Gastroesophageal sphincter (tissue), 4 donors: ENCODE measurements around the gene RNF8. TPM values are rescaled to one million over a fixed set of nuclear protein-coding genes. Genes with fewer than 3 reads are reported as not detected.

Experiments
- ATAC-seq: fragments of 150-250 bp; one replicate; pipeline ENCODE4 v1.9.1; 2016; ENCODE audit warnings: mild to moderate bottlenecking, moderate library complexity
- H3K27ac ChIP-seq, 4 donors: fragments of 200-600 bp; sonication (generic) in 3 of 4; 1 replicate in 3 of 4; 2 replicates in 1 of 4; pipeline ENCODE4 v1.5.1; 2016 to 2019
- H3K27me3 ChIP-seq: fragments of 200-600 bp; sonication (generic); one replicate; pipeline ENCODE4 v1.5.1; 2019
- H3K36me3 ChIP-seq, 2 donors: fragments of 200-600 bp; sonication (generic); one replicate each; pipeline ENCODE4 v1.5.1; 2019; ENCODE audit warnings: control low read depth in 1 of 2
- H3K4me1 ChIP-seq, 3 donors: fragments of 200-600 bp; sonication (generic); 1 replicate in 2 of 3; 2 replicates in 1 of 3; pipeline ENCODE4 v1.5.1; 2016 to 2019; ENCODE audit warnings: control low read depth in 2 of 3
- H3K4me3 ChIP-seq, 2 donors: fragments of 200-600 bp; sonication (generic); one replicate each; pipeline ENCODE4 v1.5.1; 2019; ENCODE audit warnings: mild to moderate bottlenecking in 1 of 2, moderate library complexity in 1 of 2
- H3K9me3 ChIP-seq, 3 donors: fragments of 200-600 bp; sonication (generic); one replicate each; pipeline ENCODE4 v1.5.1; 2017 to 2019; ENCODE audit warnings: control low read depth in 2 of 3
- CTCF ChIP-seq, 4 experiments: fragments of 200-600 bp in 2 of 4; fragments of 450-650 bp in 2 of 4; sonication (generic) in 1 of 4; IDR thresholded peaks; one replicate each; pipeline ENCODE4 v1.5.1; 2017 to 2019; ENCODE audit warnings: antibody characterized with exemption in 4 of 4, mild to moderate bottlenecking in 2 of 4, moderate library complexity in 2 of 4
- EP300 ChIP-seq: sonication (generic); formaldehyde crosslinking; IDR thresholded peaks from one replicate; pipeline ENCODE4 v1.6.1; 2017; ENCODE audit warnings: antibody characterized with exemption, mild to moderate bottlenecking
- POLR2A ChIP-seq, 2 donors: fragments of 450-650 bp; IDR thresholded peaks; one replicate each; pipeline ENCODE4 v1.6.1; 2017; ENCODE audit warnings: antibody characterized with exemption in 2 of 2, mild to moderate bottlenecking in 2 of 2, moderate library complexity in 1 of 2
- POLR2AphosphoS5 ChIP-seq: sonication (generic); formaldehyde crosslinking; IDR thresholded peaks from one replicate; pipeline ENCODE4 v1.6.1; 2017; ENCODE audit warnings: antibody characterized with exemption
- WGBS, 2 donors: methylation state at CpG; one replicate each; pipeline ENCODE4 v1.1.5; 2018; ENCODE audit warnings: low coverage in 1 of 2; 5-methylcytosine and 5-hydroxymethylcytosine counted together
- total RNA-seq, 4 donors: library from RNA; depleted of rRNA; stranded (reverse); fragments of >200 nt; gene quantifications; one replicate each; pipeline ENCODE4 v1.1.0, GENCODE V29; 2016

Gene RNF8
- total RNA-seq, 4 donors from 2014 or later = 10.0 to 21.5 (median 16.0) TPM

GRCh38 chr6:37391120-37391519 lies 37.3 kb downstream of the RNF8 start:
- TF ChIP-seq POLR2A (IDR thresholded peaks at IDR 0.05) (no peak), POLR2AphosphoS5 (no peak), EP300 (no peak), CTCF (IDR thresholded peaks at IDR 0.05) (no peak)
- Histone ChIP-seq H3K27me3 (no peaks in the 10 kb centered on the region), H3K4me3 (no peak overlapping the region), H3K27ac (no peak overlapping the region), H3K36me3 (peaks cover 0 to 91% of the 10 kb centered on the region in 2 donors), H3K4me1 (no peaks in the 10 kb centered on the region), H3K9me3 (no peaks in the 10 kb centered on the region)
- WGBS, 2 donors = 33 to 65% methylated on average over 2 of the region's 2 CpGs
- ATAC-seq = no peak

GRCh38 chr6:37392821-37393220 lies 39.0 kb downstream of the RNF8 start:
- Histone ChIP-seq H3K27ac (no peak overlapping the region), H3K9me3 (no peaks in the 10 kb centered on the region), H3K27me3 (no peaks in the 10 kb centered on the region), H3K4me3 (no peak overlapping the region), H3K36me3 (peaks cover 0 to 75% of the 10 kb centered on the region in 2 donors), H3K4me1 (no peaks in the 10 kb centered on the region)
- no peak for ATAC-seq
- WGBS, 2 donors = 100% methylated on average over 1 of the region's 1 CpG
- no peak for TF ChIP-seq CTCF (IDR thresholded peaks at IDR 0.05)

GRCh38 chr6:37393381-37393929 lies 39.7 kb downstream of the RNF8 start:
- WGBS, 2 donors = 44 to 88% methylated on average over 1 of the region's 1 CpG

GRCh38 chr6:37396571-37397180 lies 42.9 kb downstream of the RNF8 start:
- Histone ChIP-seq H3K9me3 (no peaks in the 10 kb centered on the region), H3K36me3 (peaks cover 0 to 36% of the 10 kb centered on the region in 2 donors), H3K27ac (no peak overlapping the region), H3K27me3 (no peaks in the 10 kb centered on the region), H3K4me3 (no peak overlapping the region), H3K4me1 (no peaks in the 10 kb centered on the region)
- ATAC-seq = no peak
- WGBS, 2 donors = 88 to 100% methylated on average over 1 to 4 of the region's 4 CpGs
- no peak for TF ChIP-seq CTCF (IDR thresholded peaks at IDR 0.05)
- no peak for TF ChIP-seq POLR2AphosphoS5
- no peak for TF ChIP-seq EP300
- no peak for TF ChIP-seq POLR2A (IDR thresholded peaks at IDR 0.05)

More at GRCh38 chr6:37393381-37393929, 39.7 kb downstream of the RNF8 start:
- no peak for TF ChIP-seq EP300
- TF ChIP-seq CTCF (IDR thresholded peaks at IDR 0.05) = no peak
- TF ChIP-seq POLR2A (IDR thresholded peaks at IDR 0.05) = no peak
- no peak for TF ChIP-seq POLR2AphosphoS5
- Histone ChIP-seq H3K9me3 (no peaks in the 10 kb centered on the region), H3K36me3 (peaks cover 0 to 68% of the 10 kb centered on the region in 2 donors), H3K4me1 (no peaks in the 10 kb centered on the region), H3K4me3 (no peak overlapping the region), H3K27me3 (no peaks in the 10 kb centered on the region), H3K27ac (no peak overlapping the region)
- ATAC-seq = no peak

- Histone ChIP-seq H3K4me3 (no peak overlapping the region), H3K27ac (no peak overlapping the region), H3K27me3 (no peaks in the 10 kb centered on the region), H3K9me3 (no peaks in the 10 kb centered on the region), H3K36me3 (peaks cover 0 to 12% of the 10 kb centered on the region in 2 donors), H3K4me1 (no peaks in the 10 kb centered on the region)
- ATAC-seq = no peak
- no peak for TF ChIP-seq CTCF (IDR thresholded peaks at IDR 0.05)
- no peak for TF ChIP-seq POLR2AphosphoS5
- no peak for TF ChIP-seq POLR2A (IDR thresholded peaks at IDR 0.05)
- TF ChIP-seq EP300 = no peak
Observed at GRCh38 chr6:37399131-37399530, 45.3 kb downstream of the RNF8 start.
